ENCODE measurements around the gene SLC22A3.
"Not testable (repeated sequence)": the region's sequence is repeated elsewhere in the genome, so short reads cannot be mapped to it uniquely, and the experiment has no call there.

Gene SLC22A3

GRCh38 chr6:160450849-160451248 lies 102.7 kb downstream of the SLC22A3 start:
- DNase-seq = no peak

- DNase-seq = no peak
Observed at GRCh38 chr6:160454303-160454702, 106.1 kb downstream of the SLC22A3 start.

- DNase-seq = no peak
Observed at GRCh38 chr6:160455081-160455480, 106.9 kb downstream of the SLC22A3 start.

GRCh38 chr6:160455541-160456213 lies 107.5 kb downstream of the SLC22A3 start:
- peak; percentile 68 for DNase-seq

- no peak for DNase-seq
Observed at GRCh38 chr6:160456214-160456546, 108.0 kb downstream of the SLC22A3 start.

GRCh38 chr6:160457823-160458222 lies 109.6 kb downstream of the SLC22A3 start:
- no peak for DNase-seq

GRCh38 chr6:160461641-160462040 lies 113.5 kb downstream of the SLC22A3 start:
- peak; percentile 12 for DNase-seq

GRCh38 chr6:160462116-160462515 lies 113.9 kb downstream of the SLC22A3 start:
- no peak for DNase-seq

- DNase-seq = peak; percentile 90
Observed at GRCh38 chr6:160462551-160463109, 114.5 kb downstream of the SLC22A3 start.

GRCh38 chr6:160464744-160465143 lies 116.6 kb downstream of the SLC22A3 start:
- DNase-seq = no peak

GRCh38 chr6:160467261-160467871 lies 119.2 kb downstream of the SLC22A3 start:
- DNase-seq = not testable (repeated sequence)

- DNase-seq = no peak
Observed at GRCh38 chr6:160469153-160469552, 121.0 kb downstream of the SLC22A3 start.

GRCh38 chr6:160476056-160476455 lies 127.9 kb downstream of the SLC22A3 start:
- DNase-seq = not testable (repeated sequence)

GRCh38 chr6:160477072-160477471 lies 128.9 kb downstream of the SLC22A3 start:
- not testable (repeated sequence) for DNase-seq

GRCh38 chr6:160477901-160478300 lies 129.7 kb downstream of the SLC22A3 start:
- no peak for DNase-seq

GRCh38 chr6:160487116-160487515 lies 138.9 kb downstream of the SLC22A3 start:
- DNase-seq = no peak

- DNase-seq = no peak
Observed at GRCh38 chr6:160489091-160489490, 140.9 kb downstream of the SLC22A3 start.

- DNase-seq = no peak
Observed at GRCh38 chr6:160494576-160494975, 146.4 kb downstream of the SLC22A3 start.

GRCh38 chr6:160500639-160501038 lies 152.5 kb downstream of the SLC22A3 start:
- peak; percentile 50 for DNase-seq

Measured in activated CD4-positive, alpha-beta T cell treated with anti-CD3 and anti-CD28 coated beads, Interleukin-10, Interleukin-2, amounts not matched to agents 100 ng/mL and 50 ng/mL, durations not matched to agents 16 hours and 8 hours (primary cell).